NCI-H2029 treated with DMSO at 0.1 percent for 48 hours (cell line): ENCODE data around the gene FKBP5.
"Not testable (repeated sequence)": the region's sequence is repeated elsewhere in the genome, so short reads cannot be mapped to it uniquely, and the experiment has no call there.

Experiments used
- DNase-seq: peaks from one replicate; lab custom pipeline; 2025; lab: John Stamatoyannopoulos, UW

Gene FKBP5

GRCh38 chr6:35583893-35584688 lies 104.6 kb downstream of the FKBP5 start:
- peak; percentile 33 for DNase-seq

- no peak for DNase-seq
Measured at GRCh38 chr6:35582315-35582714, 106.4 kb downstream of the FKBP5 start.

GRCh38 chr6:35581633-35582032 lies 107.1 kb downstream of the FKBP5 start:
- peak; percentile 85 for DNase-seq

DNA sequence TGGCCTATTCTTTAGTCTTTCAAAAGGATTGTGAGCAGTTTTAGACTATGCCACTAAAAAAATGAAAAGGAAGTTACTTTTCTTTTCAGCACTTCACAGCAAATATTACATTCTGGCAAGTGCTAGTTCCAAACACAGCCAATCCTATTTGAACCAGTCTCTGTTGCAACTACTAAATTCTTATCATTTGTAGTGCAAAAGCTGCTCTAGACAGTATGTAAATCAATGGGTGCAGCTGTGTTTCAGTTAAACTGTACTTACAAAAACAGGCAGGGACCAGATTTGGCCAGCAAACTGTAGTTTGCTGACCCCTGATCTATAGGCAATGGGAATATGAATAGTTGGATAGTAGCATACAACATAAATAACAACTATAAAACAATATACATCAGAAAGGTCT lies 107.9 kb downstream of the FKBP5 start:
- no peak for DNase-seq

DNA sequence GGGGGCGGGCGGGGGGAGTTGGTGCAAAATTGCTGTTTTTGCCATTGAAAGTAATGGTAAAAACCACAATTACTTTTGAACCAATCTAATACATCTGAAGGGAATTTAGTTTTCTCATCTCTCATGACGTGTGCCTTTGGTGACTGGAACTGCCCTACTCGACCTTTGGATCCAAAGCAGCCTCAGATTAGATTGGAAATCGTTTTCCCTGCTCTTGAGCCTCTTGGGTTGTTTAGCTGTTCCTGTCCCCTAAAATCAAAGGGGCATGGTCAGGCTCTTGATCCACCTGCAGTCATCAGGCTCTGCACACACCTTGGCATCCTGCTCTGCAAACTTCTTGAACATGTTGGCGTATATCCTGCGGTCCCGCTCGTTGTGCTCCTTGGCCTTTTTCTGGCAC lies 112.0 kb downstream of the FKBP5 start:
- DNase-seq, result no peak

DNA sequence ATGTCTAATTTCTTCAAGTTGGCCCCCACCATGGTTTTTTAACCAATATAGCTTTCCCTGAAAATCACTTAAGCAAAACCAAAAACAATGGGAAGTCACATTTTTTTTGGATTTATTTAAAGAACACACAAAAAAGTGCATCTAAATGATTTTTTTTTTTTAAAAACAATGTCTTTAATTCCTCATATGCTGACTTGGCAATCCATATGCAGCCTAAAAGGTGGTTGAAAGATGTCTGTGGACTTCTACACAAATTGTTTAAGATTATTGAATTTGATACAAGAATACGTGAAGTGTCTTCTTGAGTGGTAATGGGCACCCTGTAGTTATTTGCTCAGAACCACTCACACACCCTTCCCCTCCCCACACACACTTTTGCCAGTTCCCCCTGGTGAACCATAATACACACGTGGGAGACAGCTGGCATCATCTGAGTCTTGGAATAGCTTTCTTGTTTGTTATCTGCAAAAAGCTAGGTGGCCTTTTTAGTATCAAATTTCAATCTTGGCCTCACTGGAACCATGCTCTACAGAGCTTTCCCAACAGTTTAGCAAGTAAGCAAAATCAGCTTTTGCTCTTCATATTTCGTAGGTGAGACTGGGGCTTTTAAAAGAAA lies 115.1 kb downstream of the FKBP5 start:
- no peak for DNase-seq

DNA sequence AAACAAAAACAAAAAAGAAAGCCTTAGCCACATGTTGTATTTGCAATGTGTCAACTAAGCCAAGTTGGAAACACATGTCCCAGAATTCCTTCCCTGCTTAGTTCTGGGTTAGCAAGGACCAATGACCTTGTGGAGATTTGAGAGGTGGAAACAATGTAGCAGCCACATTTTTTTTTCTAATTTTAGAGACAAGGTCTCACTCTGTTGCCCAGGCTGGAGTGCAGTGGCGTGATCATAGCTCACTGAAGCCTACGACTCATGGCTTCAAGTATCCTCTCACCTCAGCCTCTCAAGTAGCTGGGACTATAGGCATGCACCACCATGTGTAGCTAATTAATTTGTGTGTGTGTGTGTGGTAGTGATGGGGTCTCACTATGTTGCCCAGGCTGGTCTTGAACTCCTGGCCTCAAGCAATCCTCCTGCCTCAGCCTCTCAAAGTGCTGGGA lies 117.8 kb downstream of the FKBP5 start:
- not testable (repeated sequence) for DNase-seq

DNA sequence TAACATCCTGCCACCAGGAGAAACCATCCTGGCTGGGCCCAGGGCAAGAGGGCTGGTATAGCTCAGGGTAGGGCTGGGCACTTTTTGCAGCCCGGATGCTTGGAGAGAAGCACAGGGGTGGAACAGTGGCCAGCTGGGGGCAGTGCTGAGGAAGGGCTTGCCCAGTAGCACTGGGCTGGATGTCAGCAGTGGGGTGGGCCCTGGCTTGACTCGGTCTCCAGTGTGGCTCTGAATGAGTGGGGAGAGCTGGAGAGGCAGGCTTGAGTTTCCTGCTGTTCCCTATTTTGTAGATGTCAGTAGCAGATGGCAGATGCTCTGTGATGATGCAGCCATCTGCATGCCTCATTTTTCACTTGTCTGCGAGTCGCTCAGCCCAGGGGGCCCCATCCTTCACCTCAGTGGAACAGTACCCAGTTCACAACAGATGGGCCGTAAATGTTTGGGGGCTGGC lies 119.7 kb downstream of the FKBP5 start:
- no peak for DNase-seq

- no peak for DNase-seq
Measured at GRCh38 chr6:35566794-35567193, 121.9 kb downstream of the FKBP5 start.

- no peak for DNase-seq
Measured at GRCh38 chr6:35564733-35565132, 124.0 kb downstream of the FKBP5 start.

DNA sequence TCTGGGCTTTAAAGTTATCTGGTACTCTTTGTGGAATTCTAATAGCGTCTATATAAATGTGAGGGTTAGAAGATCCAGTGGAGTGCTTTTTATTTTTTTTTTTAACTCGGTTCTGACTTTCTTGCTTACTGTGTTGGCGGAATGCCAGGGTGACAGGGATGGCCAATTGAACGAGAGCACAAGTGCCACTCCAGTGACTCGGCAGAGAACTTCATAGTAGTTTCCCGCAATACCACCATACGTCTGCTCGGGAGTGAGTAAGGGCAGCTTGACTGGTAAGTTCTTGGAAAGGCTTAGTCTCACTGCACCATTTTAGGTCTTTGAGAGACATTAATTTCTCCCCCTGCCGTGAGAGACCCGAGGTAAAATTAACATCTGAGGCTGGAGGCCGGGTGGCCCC lies 126.7 kb downstream of the FKBP5 start:
- DNase-seq, result no peak

DNA sequence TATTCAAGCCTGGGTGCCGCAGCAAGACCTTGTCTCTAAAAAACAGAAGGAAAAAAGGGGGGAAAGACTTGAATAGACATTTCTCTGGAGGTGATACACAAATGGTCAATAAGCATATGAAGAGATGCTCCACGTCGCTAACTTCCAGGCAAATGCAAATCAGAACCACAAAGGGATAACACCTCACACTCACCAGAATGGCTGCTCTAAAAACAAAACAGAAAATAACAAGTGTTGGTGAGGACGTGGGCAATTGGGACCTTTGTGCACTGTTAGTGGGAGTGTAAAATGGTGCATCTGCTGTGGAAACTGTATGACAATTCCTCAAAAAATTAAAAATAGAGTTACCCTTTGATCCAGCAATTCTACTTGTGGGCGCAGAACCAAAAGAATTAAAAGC lies 127.6 kb downstream of the FKBP5 start:
- DNase-seq, result no peak

- no peak for DNase-seq
Measured at GRCh38 chr6:35558571-35558970, 130.1 kb downstream of the FKBP5 start.

DNA sequence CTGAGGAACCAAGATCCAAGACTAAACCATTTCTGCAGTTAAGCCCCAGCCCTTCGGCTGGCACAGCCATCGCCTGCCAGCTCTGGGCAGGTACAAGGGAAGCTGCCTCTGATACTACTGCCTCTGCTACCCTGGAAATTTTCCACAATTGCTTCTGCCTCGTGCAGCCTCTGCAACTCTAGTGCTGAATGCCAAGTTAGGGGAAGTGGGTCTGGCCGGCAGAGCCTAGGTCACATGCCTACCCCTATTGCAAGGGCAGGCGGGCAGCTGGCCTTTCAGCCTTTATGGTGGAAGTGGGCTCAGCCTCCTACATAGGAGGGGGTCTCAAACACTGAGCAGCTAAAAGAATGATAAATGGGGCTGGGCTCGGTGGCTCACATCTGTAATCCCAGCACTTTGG lies 131.5 kb downstream of the FKBP5 start:
- DNase-seq, result no peak

GRCh38 chr6:35554811-35555210 lies 133.9 kb downstream of the FKBP5 start:
- no peak for DNase-seq

DNA sequence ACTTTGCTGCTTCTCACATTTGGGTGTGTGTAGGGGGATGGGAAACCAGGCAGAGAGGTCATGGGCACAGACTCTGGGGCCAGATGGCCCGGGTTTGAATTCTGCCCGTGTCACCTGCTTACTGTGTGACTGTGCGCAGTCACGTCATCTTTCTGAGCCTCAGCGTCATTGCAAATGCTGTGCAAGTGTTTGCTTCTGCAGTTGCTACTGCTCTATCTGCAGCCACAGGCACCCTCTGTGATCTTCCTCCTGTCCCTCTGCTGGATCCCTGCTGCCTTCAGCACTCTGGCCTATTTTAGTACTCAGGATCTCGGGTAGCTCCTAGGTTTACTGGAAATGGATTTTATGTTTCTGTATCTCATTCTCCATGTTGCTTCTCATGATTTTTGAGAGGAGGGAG lies 135.4 kb downstream of the FKBP5 start:
- no peak for DNase-seq

- no peak for DNase-seq
Measured at GRCh38 chr6:35552285-35552917, 136.3 kb downstream of the FKBP5 start.

DNA sequence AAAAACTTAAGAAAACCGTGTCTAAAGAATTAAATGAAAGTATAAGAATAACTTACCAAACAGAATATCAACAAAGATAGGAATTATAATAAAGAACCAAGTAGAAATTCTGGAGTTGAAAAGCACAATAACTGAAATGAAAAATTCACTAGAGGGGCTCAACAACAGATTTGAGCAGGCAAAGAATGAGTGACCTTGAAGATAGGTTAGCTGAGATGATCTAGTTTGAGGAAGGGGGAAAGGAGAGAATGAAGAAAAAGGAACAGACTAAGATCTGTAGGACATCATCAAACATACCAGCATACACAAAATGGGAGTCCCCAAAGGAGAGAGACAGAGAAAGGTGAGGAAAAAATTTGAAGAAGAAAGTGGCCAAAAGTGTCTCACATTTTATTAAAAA lies 138.3 kb downstream of the FKBP5 start:
- DNase-seq, result no peak

DNA sequence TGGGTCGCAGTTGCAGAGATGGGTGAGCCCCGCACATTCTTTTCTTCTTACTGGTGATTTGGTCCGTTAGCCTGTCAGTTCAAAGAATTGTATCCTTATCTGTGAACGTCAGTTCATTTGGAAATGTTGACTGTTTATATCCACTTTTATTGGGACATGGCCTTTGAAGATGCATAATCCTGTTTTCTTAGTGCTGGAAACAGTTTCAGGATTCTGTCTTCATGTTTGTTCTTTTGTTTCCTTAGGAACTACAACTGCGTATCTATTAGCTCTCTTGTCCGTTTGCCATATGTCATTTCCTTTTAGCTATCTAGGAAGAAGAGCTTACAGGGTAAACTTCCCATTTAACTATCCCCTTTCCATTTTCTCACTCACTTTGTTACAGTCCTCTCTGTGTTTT lies 141.0 kb downstream of the FKBP5 start:
- DNase-seq, result no peak

- DNase-seq, result no peak
Measured at GRCh38 chr6:35544769-35545361, 143.8 kb downstream of the FKBP5 start.

DNA sequence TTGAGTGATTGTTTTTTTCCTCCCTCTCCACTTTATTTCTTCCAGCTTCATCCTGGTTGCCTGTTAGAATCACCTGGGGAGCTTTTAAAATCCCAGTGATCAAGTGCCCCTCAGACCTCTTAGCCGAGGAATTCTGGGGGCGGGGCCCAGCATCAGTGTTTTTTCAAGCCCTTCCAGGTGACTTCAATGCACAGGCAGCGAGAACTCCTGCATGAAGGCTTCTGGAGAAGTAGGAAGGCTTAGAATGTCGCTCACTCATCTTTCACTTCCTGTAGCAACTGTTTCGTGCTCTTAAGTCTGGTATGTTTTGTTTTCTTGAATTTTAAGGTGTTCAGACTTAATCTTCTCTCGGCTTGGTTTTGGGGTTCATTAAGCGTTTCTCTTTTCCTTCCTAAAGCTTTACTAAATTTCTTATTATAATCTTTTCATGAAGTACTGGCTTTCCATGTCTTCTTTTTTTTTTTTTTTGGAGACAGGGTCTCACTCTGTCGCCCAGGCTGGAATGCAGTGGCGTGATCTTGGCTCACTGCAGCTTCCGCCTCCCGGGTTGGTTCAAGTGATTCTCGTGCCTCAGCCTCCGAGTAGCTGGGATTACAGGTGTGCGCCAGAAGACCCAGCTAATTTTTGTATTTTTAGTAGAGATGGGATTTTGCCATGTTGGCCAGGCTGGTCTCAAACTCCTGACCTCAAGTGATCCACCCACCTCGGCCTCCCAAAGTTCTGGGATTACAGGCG lies 145.1 kb downstream of the FKBP5 start:
- DNase-seq, result no peak

DNA sequence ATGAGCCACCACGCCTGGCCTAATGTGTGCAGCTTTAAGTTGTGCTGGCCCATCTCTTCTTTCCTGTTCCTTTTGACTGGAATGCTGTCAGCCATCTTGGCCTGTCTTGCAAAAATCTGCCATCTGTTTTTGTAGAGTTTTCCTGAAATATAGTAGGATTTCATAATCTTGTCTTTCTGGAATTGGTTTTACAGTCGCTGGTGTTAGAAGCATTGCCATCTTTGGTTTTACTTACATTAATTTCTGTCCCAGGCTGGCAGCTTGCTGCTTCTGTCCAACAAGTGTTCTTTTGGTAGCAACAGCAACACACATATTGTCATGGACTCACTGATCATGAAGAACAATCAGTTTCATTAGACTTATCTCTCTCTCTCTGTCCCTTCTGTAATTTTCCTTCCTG lies 146.9 kb downstream of the FKBP5 start:
- no peak for DNase-seq
